ENCODE results near the gene NAGK. TPM values are rescaled to one million over a fixed set of nuclear protein-coding genes. Genes with fewer than 3 reads are reported as not detected.

NAGK gene
- total RNA-seq, 1 donor from 2014 or later, result 102 TPM

DNA sequence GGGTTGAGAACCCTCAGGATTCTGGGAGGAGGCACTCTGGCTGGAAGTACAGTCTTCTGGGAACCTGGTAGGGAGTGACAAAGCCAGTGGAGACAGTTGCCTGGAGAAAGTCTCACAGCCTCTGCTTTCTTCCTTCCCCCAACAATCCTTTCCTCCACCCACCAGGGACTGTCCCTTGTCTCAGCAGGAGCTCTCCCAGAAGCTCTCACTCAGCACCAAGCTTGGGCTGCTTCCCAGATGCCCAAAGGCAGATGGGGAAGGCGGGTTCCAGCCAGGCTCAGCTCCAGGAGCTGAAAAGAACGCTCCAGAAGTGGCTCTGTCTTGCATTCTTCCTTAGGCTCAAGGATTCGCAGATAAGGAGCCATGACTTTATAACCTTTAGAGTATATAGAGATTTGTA lies 7.6 kb upstream of the NAGK start:
- TF ChIP-seq, protein P1, sequence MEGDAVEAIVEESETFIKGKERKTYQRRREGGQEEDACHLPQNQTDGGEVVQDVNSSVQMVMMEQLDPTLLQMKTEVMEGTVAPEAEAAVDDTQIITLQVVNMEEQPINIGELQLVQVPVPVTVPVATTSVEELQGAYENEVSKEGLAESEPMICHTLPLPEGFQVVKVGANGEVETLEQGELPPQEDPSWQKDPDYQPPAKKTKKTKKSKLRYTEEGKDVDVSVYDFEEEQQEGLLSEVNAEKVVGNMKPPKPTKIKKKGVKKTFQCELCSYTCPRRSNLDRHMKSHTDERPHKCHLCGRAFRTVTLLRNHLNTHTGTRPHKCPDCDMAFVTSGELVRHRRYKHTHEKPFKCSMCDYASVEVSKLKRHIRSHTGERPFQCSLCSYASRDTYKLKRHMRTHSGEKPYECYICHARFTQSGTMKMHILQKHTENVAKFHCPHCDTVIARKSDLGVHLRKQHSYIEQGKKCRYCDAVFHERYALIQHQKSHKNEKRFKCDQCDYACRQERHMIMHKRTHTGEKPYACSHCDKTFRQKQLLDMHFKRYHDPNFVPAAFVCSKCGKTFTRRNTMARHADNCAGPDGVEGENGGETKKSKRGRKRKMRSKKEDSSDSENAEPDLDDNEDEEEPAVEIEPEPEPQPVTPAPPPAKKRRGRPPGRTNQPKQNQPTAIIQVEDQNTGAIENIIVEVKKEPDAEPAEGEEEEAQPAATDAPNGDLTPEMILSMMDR (conservative IDR thresholded peaks at IDR 0.05), result no peak
- Mint-ChIP-seq H3K4me3 (no peak overlapping the region), H3K27me3 (peaks cover 12% of the 10 kb centered on the region), H3K36me3 (no peaks in the 10 kb centered on the region), H3K4me1 (ENCODE audit: unreplicated experiment) (peaks cover 8% of the 10 kb centered on the region), H3K9me3 (no peaks in the 10 kb centered on the region), H3K27ac (no peak overlapping the region)
- DNase-seq (ENCODE audit: extremely low spot score, unreplicated experiment), result no peak

DNA sequence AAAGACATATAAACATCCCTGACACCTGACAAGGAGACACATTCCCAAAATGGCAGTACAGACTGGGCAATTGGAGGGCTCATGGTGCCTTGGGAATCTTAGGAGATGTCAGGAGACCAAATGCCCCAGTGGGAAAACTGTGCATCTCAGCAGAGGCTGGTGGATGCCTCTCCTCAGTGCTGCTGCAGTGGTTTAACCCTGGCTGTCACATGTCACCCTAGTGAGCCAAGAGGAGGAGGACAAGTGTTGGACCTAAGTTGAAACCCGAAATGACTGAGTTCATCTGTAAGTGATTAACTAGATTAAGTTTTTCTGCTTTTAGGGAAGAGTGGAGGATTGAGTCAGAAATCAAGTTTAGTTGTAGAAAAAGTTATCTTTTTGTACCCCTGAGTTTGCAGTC lies 5.2 kb upstream of the NAGK start:
- H3K4me1 Mint-ChIP-seq (ENCODE audit: unreplicated experiment), result peaks cover 14% of the 10 kb centered on the region
- TF ChIP-seq, protein P1 (conservative IDR thresholded peaks at IDR 0.05), result no peak
- DNase-seq (ENCODE audit: extremely low spot score, unreplicated experiment), result no peak
- no peaks in the 10 kb centered on the region for H3K36me3 Mint-ChIP-seq
- no peak overlapping the region for H3K4me3 Mint-ChIP-seq
- H3K27ac Mint-ChIP-seq, result peak overlapping the region; percentile 30
- H3K27me3 Mint-ChIP-seq, result peaks cover 15% of the 10 kb centered on the region
- H3K9me3 Mint-ChIP-seq, result no peaks in the 10 kb centered on the region

DNA sequence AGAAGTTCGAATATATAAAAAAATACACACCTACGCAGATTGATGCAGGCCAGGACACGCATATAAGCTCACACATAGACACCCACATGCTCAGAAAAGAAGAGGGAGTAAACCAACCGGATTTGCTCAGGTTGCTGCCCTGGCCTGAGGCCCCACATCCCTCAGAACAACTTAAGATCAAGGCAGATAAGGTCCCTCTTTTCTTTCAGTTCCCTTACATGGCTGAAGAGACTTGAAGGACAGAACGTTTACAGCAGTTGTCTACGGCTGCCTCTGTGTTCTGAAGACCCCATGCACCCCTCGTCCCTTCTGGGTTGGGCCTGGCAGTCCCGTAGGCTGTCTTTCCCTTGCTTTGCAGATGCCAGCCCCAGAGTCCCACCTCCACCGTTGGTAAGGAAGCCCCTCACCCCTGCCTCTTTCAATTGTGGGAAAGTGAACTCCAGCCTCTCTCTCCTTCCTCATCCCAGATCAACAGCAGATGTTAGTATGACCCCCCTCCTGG lies 4.3 kb upstream of the NAGK start:
- Mint-ChIP-seq H3K9me3 (no peaks in the 10 kb centered on the region), H3K27me3 (peaks cover 12% of the 10 kb centered on the region), H3K4me1 (ENCODE audit: unreplicated experiment) (peaks cover 14% of the 10 kb centered on the region), H3K36me3 (no peaks in the 10 kb centered on the region), H3K27ac (peak overlapping the region; percentile 30), H3K4me3 (peak overlapping the region; percentile 49)
- DNase-seq (ENCODE audit: extremely low spot score, unreplicated experiment), result no peak
- TF ChIP-seq, protein P1 (conservative IDR thresholded peaks at IDR 0.05), result no peak

DNA sequence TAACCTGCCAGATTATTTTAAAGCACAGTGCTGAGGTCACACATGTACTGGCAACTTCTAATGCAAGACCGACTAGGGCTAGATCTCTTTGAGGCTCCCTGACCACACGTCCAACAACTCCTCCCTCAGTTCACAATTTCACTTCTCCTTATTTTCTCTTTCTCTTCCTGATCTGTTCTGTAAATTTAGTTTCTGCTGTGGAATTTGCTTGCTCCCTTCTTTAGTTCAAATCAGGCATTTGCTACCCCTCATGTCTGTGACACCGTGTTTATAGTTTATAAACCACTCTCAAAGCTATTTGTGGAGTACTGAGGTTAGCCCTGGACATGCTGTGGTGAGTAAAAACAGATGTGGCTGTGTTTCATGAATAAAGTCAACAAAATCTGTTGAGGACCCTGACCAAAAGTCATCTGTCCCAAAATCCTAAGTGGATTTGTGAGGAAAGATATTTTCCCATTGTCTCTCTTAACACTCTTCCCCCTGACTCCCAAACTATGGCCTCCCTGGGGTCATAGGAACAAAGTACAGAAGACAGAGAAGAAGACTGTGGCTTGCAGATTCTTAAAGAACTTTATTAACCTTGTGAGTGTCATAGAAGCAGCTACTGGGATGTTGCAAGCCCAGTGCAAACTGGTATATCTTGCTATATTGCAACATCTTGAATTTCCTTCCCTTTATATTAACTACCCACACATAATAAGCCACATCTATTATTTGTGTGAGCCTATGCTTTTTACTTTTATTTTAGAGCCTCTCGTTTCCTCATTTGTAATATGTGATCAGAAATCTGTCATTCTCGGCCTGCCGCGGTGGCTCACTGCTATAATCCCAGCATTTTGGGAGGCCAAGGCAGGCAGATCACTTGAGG lies 3.5 kb upstream of the NAGK start:
- TF ChIP-seq, protein P1 (conservative IDR thresholded peaks at IDR 0.05), result no peak
- Mint-ChIP-seq H3K4me3 (peak overlapping the region; percentile 29), H3K9me3 (no peaks in the 10 kb centered on the region), H3K27ac (peak overlapping the region; percentile 76), H3K36me3 (peaks cover 3% of the 10 kb centered on the region), H3K4me1 (ENCODE audit: unreplicated experiment) (peaks cover 23% of the 10 kb centered on the region), H3K27me3 (peaks cover 9% of the 10 kb centered on the region)
- no peak for DNase-seq (ENCODE audit: extremely low spot score, unreplicated experiment)

DNA sequence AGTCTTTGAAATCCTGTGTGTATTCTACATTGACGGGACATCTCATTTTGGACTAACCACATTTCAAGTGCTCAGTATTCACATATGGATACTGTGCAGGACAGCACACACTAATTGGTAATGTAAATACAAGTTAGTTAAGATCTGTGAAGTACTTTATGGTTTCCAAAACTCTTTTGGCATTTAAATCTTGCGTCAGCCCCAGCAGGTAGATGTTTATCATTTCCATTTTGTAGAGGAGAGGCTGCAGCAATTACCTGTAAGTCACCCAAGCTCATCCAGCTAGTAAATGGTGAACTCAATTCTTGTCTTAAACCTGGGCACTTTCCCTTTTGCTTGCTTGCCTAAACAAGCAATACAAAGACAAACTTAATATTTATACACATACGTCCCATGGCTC lies 1.6 kb upstream of the NAGK start:
- peaks cover 39% of the 10 kb centered on the region for H3K4me1 Mint-ChIP-seq (ENCODE audit: unreplicated experiment)
- no peaks in the 10 kb centered on the region for H3K9me3 Mint-ChIP-seq
- peak overlapping the region; percentile 99 for H3K27ac Mint-ChIP-seq
- no peak for DNase-seq (ENCODE audit: extremely low spot score, unreplicated experiment)
- TF ChIP-seq, protein P1 (conservative IDR thresholded peaks at IDR 0.05), result no peak
- H3K36me3 Mint-ChIP-seq, result peaks cover 7% of the 10 kb centered on the region
- H3K27me3 Mint-ChIP-seq, result peaks cover 6% of the 10 kb centered on the region
- peak overlapping the region; percentile 75 for H3K4me3 Mint-ChIP-seq

All from type B pancreatic cell (in vitro differentiated cells).